Inferior parietal cortex (tissue), 1 donor: ENCODE results near the gene CAVIN3.

ENCODE experiments used
- DNase-seq: peaks from one replicate; pipeline ENCODE4 v3.0.0-alpha.2; 2016; ENCODE audit errors: extremely low spot score

The CAVIN3 gene

GRCh38 chr11:6270584-6271246 lies 49.6 kb downstream of the CAVIN3 start:
- DNase-seq = no peak

GRCh38 chr11:6269994-6270393 lies 50.3 kb downstream of the CAVIN3 start:
- no peak for DNase-seq
